GM21447 (cell line): ENCODE results near the gene C19orf67.
"Not testable (repeated sequence)": the region's sequence is repeated elsewhere in the genome, so short reads cannot be mapped to it uniquely, and the experiment has no call there.

ENCODE experiments used
- ATAC-seq: cut with Tn5 transposase; IDR thresholded peaks from one replicate; pipeline ENCODE4 v1.9.1; 2021; ENCODE audit not compliant: unreplicated experiment

The C19orf67 gene

GRCh38 chr19:14058182-14059092 is 27.1 kb downstream of the C19orf67 start:
- ATAC-seq: no peak

GRCh38 chr19:14056741-14057356 is 28.7 kb downstream of the C19orf67 start:
- ATAC-seq: no peak

GRCh38 chr19:14056069-14056666 is 29.4 kb downstream of the C19orf67 start:
- ATAC-seq: no peak

DNA sequence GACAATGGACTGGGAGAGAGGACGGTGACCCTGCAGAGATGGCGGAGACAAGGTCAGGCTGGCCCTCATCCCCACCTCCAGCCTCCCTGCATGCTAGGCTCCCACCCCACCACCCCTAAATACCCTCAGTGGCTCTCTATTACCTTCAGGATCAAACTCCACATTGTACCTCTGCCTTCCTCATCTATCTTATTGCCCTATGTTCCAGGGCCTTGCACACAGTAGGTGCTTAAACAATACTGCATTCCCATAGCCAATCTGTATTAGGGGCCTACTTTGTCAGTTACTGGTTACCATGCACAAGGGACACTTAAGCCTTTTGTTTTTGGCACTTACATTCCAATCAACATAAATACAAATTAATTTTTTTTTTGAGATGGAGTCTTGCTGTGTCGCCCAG is 30.2 kb downstream of the C19orf67 start:
- no peak for ATAC-seq

GRCh38 chr19:14054721-14055120 is 30.9 kb downstream of the C19orf67 start:
- ATAC-seq: no peak

DNA sequence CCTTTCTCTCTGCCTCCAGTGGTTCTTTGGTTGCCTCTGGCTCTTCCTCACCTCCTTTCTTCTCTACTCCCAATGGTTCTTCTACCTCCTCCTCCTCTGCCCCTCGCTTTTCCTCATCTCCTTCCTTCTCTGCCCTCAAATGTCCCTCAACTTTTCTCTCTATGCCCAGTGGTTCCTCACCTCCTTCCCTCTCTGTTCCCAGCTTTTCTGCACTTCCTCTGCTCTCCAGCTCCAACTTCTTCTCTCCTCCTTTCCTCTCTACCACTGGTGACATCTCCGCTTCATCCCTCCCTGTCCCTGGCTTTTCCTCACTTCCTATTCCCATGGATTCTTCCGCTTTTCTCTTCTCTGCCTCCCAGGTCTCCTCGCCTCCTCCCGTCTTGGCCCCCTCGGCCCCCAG is 31.5 kb downstream of the C19orf67 start:
- no peak for ATAC-seq

GRCh38 chr19:14053500-14053899 is 32.1 kb downstream of the C19orf67 start:
- ATAC-seq: no peak

- no peak for ATAC-seq
These were observed 32.6 kb downstream of the C19orf67 start for GRCh38 chr19:14053032-14053431.

DNA sequence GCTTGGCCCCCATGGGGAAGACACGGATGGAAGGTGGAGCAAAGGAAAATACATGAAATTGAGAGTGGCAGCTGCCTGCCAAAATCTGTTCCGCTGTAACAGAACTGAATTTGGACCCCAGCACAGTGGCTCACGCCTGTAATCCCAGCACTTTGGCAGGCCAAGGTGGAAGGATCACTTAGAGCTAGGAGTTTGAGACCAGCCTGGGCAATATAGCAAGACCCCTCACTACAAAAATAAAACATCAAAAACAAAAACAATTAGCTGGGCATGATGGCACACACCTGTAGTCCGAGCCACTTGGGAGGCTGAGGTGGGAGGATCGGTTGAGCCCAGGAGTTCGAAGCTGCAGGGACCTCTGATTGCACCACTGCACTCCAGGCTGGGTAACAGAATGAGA is 33.1 kb downstream of the C19orf67 start:
- no peak for ATAC-seq

DNA sequence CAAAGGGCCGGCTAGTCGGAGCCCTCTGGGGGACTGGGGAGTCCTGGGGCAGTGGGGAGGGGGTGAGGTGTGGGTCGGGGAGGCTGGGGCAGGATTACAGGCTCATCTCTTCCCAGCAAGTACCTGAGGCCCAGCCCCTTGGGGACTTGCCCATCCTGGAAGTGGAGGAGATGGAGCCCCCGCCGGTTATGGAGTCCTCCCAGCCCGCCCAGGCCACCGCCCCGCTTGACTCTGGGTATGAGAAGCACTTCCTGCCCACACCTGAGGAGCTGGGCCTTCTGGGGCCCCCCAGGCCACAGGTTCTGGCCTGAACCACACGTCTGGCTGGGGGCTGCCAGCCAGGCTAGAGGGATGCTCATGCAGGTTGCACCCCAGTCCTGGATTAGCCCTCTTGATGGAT is 33.6 kb downstream of the C19orf67 start:
- ATAC-seq: no peak

DNA sequence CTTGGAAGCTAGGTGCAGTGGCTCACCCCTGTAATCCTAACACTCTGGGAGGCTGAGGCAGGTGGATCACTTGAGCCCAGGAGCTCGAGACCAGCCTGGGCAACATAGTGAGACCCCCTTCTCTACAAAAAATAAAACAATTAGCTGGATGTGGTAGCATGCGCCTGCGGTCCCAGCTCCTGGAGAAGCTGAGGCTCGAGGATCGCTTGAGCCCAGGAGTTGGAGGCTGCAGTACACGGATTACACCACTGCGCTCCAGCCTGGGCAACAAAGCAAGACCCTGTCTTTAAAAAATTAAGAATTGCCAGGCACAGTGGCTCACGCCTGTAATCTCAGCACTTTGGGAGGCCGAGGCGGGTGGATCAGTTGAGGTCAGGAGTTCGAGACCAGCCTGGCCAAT is 34.6 kb downstream of the C19orf67 start:
- not testable (repeated sequence) for ATAC-seq

GRCh38 chr19:14050512-14050911 is 35.1 kb downstream of the C19orf67 start:
- no peak for ATAC-seq

GRCh38 chr19:14048443-14049153 is 37.0 kb downstream of the C19orf67 start:
- ATAC-seq: no peak

- ATAC-seq: not testable (repeated sequence)
These were observed 37.7 kb downstream of the C19orf67 start for GRCh38 chr19:14047866-14048265.

DNA sequence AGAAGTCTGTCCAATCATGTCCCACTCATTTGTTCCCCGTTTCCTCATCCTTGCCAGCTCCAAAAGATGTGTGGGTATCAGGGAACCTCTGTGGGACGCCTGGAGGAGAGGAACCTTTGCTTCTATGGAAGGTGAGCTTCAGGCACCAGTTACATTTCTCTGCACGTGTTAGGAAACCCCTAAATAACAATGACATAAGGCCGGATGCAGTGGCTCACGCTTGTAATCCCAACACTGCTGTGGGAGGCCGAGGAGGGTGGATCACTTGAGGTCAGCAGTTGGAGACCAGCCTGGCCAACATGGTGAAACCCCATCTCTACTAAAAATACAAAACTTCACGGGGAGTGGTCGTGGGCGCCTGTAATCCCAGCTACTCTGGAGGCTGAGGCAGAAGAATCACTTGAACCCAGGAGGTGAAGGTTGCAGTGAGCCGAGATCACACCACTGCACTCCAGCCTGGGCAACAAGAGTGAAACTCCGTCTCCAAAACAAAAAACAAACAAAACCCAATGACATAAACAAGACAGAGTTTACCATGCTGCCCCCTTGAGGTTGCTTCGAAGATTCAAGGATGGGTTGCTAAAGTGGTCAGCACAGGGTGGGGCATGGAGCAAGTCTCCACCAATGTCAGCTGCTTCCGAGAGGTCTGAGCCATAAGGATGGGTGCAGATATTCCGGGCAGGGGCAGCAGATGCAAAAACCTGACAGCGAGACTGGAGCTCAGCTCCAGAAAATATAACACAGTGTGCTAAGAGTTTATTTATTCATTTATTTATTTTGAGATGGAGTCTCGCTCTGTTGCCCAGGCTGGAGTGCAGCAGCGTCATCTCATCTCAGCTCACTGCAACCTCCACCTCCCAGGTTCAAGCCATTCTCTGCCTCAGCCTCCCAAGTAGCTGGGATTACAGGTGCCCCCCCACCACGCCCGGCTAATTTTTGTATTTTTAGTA is 42.6 kb downstream of the C19orf67 start:
- ATAC-seq: not testable (repeated sequence)

DNA sequence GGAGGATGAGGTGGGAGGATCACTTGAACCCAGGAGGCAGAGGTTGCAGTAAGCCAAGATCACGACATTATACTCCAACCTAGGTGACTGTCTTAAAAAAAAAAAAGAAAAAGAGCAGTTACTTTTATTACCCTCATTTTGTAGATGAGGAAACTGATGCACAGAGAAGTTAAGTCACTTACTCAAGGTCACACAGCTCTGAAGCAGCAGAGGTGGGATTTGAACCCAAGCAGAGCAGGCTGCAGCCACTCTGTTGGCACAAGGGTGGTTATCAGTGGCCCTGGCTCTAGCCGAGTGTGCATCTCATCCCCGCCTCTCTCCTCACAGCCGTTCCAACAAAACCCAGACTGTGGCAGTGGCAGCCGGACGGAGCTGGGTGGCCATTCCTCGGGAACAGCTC is 46.4 kb downstream of the C19orf67 start:
- ATAC-seq: no peak

GRCh38 chr19:14035706-14036105 is 49.9 kb downstream of the C19orf67 start:
- no peak for ATAC-seq

GRCh38 chr19:14035159-14035558 is 50.4 kb downstream of the C19orf67 start:
- not testable (repeated sequence) for ATAC-seq

GRCh38 chr19:14033946-14034345 is 51.6 kb downstream of the C19orf67 start:
- ATAC-seq: no peak
